NCI-H187 (cell line): ENCODE measurements around the gene TMEM53.

ENCODE experiments used
- DNase-seq, 2 experiments: peaks; one replicate each; lab custom pipeline; 2025; lab: John Stamatoyannopoulos, UW

The TMEM53 gene

GRCh38 chr1:44646261-44647110, 27.8 kb downstream of the TMEM53 start:
- no peak for DNase-seq

DNA sequence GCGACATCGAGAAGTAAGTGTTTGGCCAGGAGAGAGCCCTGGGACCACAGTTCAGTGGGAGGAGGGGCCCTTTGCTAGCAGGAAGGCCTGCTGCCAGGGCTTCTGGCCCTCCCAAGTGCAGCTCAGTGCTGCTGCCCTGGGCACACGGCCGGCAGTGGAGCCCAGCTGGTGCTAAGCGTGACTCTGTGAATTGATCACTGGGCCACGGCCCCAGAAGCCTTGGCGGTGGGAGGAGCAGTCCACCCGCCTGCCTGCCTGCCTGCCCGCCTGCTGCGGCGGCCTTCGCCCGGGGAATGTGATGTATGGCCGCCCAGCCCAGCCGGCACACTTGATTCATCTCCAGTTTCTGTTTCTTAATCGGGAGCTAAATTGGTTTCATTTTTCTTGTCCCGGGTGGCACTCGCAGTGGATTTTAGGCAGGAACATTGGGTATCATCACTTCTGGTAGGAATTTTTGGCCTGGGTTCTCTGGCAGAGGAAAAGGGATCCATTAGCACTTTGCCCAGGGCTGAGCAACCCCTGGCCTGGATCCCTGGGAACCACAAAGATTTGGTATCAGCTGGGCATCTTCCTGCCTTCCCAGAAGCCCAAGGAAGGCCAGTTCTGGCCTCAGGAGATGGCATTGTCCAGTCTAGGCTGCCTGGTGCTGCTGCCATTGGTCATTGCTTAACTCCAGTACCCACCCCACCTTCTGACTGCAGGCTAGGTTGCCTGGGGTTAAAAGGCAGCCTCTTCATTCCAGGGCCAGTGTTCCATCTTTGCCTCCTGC, 28.6 kb downstream of the TMEM53 start:
- DNase-seq = no peak

DNA sequence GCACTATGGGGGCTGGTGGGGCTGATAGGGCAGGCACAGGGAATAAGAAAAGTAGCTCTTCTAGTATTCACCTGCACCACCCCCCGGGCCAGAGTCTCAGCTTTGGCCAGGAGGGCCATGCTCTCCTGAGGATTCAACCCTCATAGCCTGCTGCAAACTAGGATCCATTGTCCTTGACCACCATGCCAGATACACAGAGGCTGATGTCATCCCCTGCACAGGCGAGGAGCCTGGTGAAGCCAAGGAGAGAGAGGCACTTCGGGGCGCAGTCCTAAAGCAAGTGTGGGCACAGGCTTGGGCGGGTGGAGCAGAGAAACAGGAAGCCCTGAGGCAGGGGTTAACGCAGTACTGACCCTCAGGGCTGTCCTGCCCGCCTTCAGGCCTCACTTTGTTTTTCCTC, 29.5 kb downstream of the TMEM53 start:
- DNase-seq = no peak

- DNase-seq = no peak
These were observed 30.5 kb downstream of the TMEM53 start for GRCh38 chr1:44643721-44644334.

DNA sequence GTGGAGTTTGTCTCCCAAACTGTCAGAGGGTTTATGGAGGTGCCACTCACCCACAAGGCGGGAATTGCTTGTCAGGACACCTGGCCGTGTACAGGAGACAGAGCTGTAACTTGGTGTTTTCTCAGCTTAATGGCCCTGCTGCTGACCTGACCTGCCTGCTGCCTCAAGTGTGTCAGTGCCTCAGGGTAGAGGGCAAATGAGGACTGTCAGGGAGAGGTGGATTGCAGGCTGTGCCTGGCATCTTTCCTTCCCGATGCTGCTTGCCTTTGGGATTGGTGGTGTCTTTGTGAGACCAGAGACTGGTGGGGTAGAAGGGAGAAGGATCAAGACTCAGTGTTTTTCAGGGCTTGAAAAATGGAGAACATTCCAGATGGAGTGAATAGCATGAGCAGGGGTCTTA, 31.4 kb downstream of the TMEM53 start:
- DNase-seq = no peak

DNA sequence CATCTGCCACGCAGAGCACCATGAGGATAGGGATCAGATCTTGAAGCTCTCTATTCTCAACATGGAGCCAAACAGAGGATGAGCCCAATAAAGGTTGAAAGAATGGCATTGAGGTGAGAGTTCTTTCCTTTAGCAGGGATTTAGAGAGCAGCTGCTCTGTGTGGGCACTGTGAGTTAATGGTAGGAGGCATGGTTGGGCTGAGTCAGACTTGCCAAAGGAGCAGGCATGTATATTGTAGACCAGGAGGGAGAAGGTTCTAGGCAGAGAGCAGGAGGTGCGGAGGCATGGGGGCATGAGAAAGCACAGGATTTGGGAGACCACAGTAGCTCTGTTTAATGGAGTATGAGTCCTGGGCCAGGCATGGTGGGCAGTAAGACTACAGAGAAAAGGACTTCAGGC, 32.0 kb downstream of the TMEM53 start:
- DNase-seq = no peak

DNA sequence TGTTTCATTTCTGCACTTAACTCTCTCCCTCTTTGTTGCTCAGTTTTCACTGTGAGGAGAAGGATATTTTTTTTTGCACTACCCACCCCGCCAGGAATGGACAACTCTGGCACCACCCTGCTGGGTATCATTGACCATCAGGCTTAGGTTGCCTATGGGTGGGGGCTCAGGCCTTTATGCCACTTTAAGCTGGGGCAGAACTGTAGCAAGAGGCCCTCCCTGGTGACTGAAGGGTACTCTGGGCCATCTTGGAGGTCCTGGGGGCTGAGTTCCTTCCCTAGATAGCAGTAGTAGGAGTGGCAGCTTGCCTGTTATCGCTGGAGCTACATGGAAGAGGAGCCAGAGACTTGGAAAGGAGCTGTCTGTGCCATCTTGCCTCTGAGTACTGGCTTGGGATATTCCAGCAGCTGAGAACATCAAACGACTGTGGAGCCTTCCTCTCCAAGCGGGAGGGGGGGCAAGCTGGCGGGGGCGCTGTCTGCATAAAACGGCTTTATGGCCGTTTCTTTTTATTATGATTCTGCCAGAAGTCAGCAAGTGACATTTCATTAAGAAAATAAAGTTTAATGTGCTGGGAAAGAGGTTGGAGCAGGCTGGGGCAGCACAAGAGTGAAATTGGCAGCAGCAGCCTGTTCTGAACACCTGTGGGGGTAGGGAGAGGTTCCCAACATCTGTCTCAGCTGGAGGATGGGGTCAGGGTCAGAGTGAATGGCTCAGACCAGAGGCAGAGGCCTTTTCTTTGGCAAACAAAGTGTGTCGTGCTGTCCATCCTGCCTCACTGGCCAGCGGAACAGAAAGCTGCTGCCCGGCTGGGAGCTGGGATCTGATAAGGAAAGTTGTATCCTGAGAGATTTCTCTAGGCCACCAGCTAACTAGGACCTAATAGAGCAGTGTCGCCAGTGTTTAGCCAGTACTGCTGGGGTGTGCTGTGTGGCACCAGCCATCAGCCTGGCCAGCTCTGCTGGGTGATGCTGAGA, 32.9 kb downstream of the TMEM53 start:
- no peak for DNase-seq

DNA sequence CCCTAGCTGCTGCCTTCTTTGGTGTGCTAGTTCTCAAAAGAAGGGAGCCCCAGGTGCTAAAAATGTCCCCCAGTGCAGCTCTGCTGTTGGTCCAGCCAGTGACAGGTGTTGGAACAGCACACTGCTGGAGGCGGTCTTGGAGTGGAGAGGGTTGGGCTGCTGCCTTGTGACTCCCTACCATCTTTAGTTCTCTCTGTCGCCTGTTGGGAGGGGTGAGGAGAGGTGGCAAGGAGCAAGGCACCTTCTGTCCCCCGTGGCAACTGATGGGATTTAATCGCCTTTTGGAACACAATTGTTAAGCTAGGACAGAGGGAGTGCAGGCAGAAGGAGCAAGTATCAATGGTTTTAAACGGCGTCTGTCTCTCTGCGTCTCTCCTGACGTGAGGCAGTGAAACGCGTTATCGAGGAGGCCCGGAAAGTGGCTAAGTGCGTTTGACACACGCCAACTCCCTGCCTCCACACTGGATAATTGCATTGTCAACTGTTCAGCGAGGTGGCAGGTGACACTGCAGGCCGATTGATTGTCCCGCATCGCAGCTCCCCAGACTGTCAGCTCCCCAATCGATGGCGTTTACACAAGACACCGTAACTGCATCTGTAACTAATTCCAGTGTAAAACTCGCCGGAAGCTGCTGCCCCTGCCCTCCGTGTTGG, 34.0 kb downstream of the TMEM53 start:
- DNase-seq = peak in 1 of 2 experiments; percentile 53

DNA sequence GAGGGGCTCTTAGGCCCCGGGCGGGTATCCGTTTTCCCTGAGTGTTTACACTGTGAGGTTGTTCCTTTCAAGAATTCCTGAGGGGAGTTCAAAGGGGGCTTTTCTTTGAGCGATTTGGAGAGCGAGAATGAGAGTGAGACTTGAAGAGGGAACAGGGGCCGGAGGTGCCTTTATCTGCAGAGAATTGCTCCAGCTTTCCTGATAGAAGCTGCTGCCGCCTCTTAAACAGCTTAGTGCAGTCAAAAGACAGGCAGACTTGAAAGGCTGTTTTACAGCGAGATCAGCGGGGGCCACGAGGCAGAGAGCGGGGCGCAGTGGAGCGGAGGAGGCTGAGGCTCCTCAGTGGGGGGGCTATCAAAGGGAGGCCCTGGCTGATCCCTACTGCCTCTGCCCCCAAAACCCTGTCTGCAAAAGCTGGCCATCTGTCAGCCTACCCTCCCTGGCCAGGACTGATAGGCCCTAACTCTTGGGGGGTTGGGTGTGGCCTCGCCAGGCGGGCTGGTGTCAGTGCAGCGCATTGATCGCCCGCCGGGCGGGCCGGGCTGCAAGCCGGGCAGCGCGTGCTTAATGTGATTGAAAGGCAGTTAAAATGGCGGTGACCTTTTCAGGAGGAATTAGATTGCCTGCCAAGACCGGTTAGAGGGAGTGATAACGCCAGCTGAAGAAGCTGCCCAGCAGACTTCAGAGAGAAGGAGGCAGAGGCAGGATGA, 36.4 kb downstream of the TMEM53 start:
- DNase-seq = no peak

DNA sequence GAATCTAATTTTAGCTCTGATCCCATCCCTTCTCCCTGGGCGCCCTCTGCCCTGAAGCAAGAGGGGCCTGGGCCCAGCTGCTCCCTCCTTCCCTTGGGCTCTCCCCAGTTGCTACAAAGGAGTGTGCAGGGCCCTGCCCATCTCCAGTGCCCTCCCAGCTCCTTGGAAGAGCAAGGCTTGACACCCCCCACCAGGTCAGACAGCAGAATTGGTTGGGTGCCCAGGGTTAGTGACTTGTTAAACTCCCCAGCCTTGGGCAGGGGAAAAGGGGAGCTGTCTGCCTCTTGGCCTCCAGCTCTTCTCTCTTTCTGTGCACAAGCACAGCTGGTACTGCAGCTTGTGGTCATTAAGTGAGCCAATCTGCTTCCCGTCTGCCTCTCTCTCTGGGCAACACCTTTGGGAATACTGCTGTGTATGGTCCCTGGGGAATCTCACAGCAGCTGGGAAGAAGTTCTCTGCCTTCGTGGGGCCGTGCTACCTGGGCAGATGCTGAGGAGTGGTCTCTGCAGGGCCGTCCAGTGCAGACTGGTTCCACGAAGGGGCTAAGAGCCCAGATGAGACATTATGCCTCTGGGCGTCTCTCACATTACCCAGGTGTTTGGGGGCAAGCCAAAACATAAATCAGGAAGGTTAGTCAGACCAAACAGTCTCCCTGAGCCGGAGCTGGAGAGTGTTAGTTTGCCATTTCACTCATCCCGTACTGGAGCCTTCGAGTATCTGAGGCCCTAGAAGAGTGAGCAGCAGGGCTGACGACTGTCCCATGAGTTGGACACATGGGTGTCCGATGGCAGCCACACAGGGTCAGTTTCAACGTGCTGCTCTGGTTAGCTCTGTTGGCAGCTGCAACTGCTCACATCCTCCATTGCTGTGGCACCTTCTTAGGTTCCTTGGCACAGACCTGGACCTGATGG, 37.3 kb downstream of the TMEM53 start:
- DNase-seq = no peak

DNA sequence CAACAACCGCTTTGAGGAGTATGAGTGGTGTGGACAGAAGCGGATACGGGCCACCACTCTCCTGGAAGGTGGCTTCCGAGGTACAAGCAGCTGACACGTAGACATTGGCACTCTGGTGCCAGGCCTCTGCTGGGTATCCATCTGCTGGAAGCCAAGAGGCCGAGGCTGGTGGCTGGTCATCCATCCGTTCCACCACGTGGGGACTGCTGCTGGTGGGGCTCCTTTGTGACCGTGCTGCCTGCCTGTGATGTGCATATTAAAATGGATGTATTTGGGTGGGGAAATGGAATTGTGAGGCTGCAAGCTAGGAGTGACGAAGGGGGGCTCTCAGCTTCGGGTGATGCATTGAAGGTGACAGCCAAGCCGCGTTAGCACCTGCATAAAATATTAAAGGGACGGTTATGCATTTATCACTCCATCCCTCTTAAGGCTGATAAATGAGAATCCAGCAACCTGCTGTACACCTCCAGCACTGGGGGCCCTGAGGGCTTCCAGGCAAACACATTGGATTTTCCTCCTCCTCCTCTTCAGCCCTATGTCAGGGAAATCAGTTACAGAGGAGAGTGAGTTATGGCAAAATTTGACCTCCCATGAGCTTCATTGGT, 38.1 kb downstream of the TMEM53 start:
- no peak for DNase-seq

- no peak for DNase-seq
These were observed 38.8 kb downstream of the TMEM53 start for GRCh38 chr1:44635439-44635838.

GRCh38 chr1:44634606-44635189, 39.6 kb downstream of the TMEM53 start:
- DNase-seq = no peak

- no peak for DNase-seq
These were observed 41.7 kb downstream of the TMEM53 start for GRCh38 chr1:44632598-44632997.

DNA sequence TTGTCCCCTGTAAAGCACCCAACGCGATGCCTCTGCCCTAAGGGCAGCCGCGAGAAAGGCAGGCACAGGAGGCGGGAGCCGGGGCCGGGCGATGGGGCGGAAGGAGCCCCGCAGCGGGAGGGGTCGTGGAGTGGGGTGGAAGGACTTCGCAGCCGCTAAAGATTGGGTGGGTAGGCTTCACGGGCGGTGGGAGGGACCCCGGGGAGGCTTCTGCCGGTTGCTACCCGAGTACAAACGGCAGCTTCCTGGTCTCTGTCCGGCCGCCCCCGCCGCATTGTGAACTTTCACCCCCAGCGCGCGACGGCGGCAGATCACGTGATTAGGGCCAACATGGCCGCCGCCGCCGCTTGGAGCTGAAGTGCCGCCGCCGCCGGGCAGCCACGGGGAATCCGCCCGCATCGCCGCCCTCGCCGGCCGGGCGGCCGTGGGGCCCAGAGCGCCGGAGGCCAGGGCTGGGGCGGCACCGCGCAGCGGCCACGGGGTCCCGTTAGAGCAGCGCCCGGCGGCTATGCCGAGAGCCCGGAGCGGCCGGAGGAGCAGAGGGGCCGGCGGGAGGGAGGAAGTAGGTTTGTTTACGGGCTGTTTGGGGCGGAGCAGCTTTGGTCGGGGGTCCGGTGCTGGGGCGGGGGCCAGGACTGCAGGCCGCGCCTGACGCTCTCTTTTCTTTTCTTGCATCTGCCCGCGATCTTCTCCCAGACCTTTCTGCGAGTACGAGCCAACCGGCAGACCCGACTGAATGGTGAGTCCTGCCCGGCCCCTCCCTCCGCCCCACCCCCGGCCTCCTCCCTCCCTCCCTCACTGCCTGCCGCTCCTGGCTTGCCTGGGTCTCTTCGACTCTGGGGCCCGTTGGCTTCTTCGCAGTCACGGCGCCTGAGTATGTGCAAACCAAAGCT, 42.4 kb downstream of the TMEM53 start:
- DNase-seq = peak; percentile 34 to 70

DNA sequence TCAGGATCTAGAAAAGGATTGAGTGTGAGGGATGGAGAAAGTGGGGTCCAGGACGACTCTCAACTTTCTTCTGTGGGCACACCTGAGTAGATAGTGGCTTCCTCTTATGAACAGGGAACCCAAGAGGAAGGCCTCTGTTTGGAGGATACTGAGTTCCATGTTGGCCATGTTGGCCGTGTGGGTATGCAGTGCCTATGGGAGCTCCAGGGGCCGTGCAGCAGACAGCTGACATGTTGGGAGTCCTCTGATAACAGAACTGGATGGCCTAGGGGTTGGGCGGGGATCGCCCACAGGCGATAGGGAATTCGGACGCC, 43.0 kb downstream of the TMEM53 start:
- DNase-seq = no peak

- no peak for DNase-seq
These were observed 44.2 kb downstream of the TMEM53 start for GRCh38 chr1:44630116-44630515.
